Stimulated activated naive B cell treated with anti-CD40 and anti-IgM and Interleukin-4, amounts not matched to agents 10 μg/mL and 1 μg/mL and 100 μg/mL, for 72 hours (primary cell): ENCODE results near the gene TNXB.
"Not testable (repeated sequence)": the region's sequence is repeated elsewhere in the genome, so short reads cannot be mapped to it uniquely, and the experiment has no call there.

ENCODE experiments used
- ATAC-seq, 2 donors: fragments of 150-1000 bp; cut with Tn5 transposase; replicated peaks; 2 replicates each; pipeline ENCODE4 v1.10.0; 2021; ENCODE audit warnings: moderate library complexity in 1 of 2
- DNase-seq: peaks from one replicate; pipeline ENCODE4 v3.0.0; 2021
- H3K27ac Mint-ChIP-seq: one replicate; pipeline ENCODE4 v1.8.0; 2022; ENCODE audit warnings: mild to moderate bottlenecking, mixed read lengths
- H3K27me3 Mint-ChIP-seq, 2 donors: one replicate each; pipeline ENCODE4 v1.8.0; 2022; ENCODE audit warnings: mixed read lengths in 2 of 2
- H3K36me3 Mint-ChIP-seq, 2 donors: one replicate each; pipeline ENCODE4 v1.8.0; 2022; ENCODE audit warnings: mixed read lengths in 2 of 2, mild to moderate bottlenecking in 1 of 2
- H3K4me1 Mint-ChIP-seq, 2 donors: one replicate each; pipeline ENCODE4 v1.8.0; 2022; ENCODE audit warnings: mixed read lengths in 2 of 2, mild to moderate bottlenecking in 1 of 2
- H3K4me3 Mint-ChIP-seq, 2 donors: one replicate each; pipeline ENCODE4 v1.8.0; 2022; ENCODE audit warnings: mild to moderate bottlenecking in 2 of 2, mixed read lengths in 2 of 2, moderate library complexity in 1 of 2
- H3K9me3 Mint-ChIP-seq, 2 donors: one replicate each; pipeline ENCODE4 v1.8.0; 2022; ENCODE audit warnings: mixed read lengths in 2 of 2, mild to moderate bottlenecking in 1 of 2

Gene TNXB

GRCh38 chr6:32079566-32080290 is 29.4 kb downstream of the TNXB start:
- Mint-ChIP-seq H3K36me3 (no peaks in the 10 kb centered on the region), H3K4me3 (no peak overlapping the region), H3K27me3 (peaks cover 54% of the 10 kb centered on the region in 2 donors), H3K4me1 (peaks cover 1 to 3% of the 10 kb centered on the region in 2 donors), H3K27ac (no peak overlapping the region), H3K9me3 (no peaks in the 10 kb centered on the region)
- ATAC-seq = no peak
- DNase-seq = no peak

GRCh38 chr6:32076321-32076809 is 32.8 kb downstream of the TNXB start:
- H3K4me3 Mint-ChIP-seq = no peak overlapping the region
- no peak for ATAC-seq
- H3K36me3 Mint-ChIP-seq = no peaks in the 10 kb centered on the region
- H3K27ac Mint-ChIP-seq = no peak overlapping the region
- no peaks in the 10 kb centered on the region for H3K9me3 Mint-ChIP-seq
- no peak for DNase-seq
- no peaks in the 10 kb centered on the region for H3K4me1 Mint-ChIP-seq
- H3K27me3 Mint-ChIP-seq = peaks cover 27 to 35% of the 10 kb centered on the region in 2 donors

- no peak for DNase-seq
- Mint-ChIP-seq H3K27me3 (peaks cover 27 to 33% of the 10 kb centered on the region in 2 donors), H3K27ac (no peak overlapping the region), H3K9me3 (no peaks in the 10 kb centered on the region), H3K4me1 (no peaks in the 10 kb centered on the region), H3K4me3 (no peak overlapping the region), H3K36me3 (no peaks in the 10 kb centered on the region)
- ATAC-seq = no peak
These were observed 33.4 kb downstream of the TNXB start for GRCh38 chr6:32075781-32076180.

- no peak overlapping the region for H3K4me3 Mint-ChIP-seq
These were observed 34.1 kb downstream of the TNXB start for GRCh38 chr6:32074996-32075532.

GRCh38 chr6:32073613-32074012 is 35.5 kb downstream of the TNXB start:
- no peaks in the 10 kb centered on the region for H3K4me1 Mint-ChIP-seq
- H3K27ac Mint-ChIP-seq = no peak overlapping the region
- H3K4me3 Mint-ChIP-seq = no peak overlapping the region
- ATAC-seq = no peak
- no peaks in the 10 kb centered on the region for H3K9me3 Mint-ChIP-seq
- no peak for DNase-seq
- H3K27me3 Mint-ChIP-seq = peaks cover 28 to 46% of the 10 kb centered on the region in 2 donors
- no peaks in the 10 kb centered on the region for H3K36me3 Mint-ChIP-seq

More at GRCh38 chr6:32074996-32075532, 34.1 kb downstream of the TNXB start:
- Mint-ChIP-seq H3K27me3 (peaks cover 26 to 35% of the 10 kb centered on the region in 2 donors), H3K27ac (no peak overlapping the region), H3K36me3 (no peaks in the 10 kb centered on the region), H3K4me1 (no peaks in the 10 kb centered on the region), H3K9me3 (no peaks in the 10 kb centered on the region)
- ATAC-seq (no peak), DNase-seq (no peak)

GRCh38 chr6:32073101-32073500 is 36.0 kb downstream of the TNXB start:
- no peaks in the 10 kb centered on the region for H3K4me1 Mint-ChIP-seq
- H3K9me3 Mint-ChIP-seq = no peaks in the 10 kb centered on the region
- H3K36me3 Mint-ChIP-seq = no peaks in the 10 kb centered on the region
- peaks cover 28 to 46% of the 10 kb centered on the region in 2 donors for H3K27me3 Mint-ChIP-seq
- no peak overlapping the region for H3K27ac Mint-ChIP-seq
- no peak overlapping the region for H3K4me3 Mint-ChIP-seq
- no peak for ATAC-seq
- DNase-seq = no peak

- Mint-ChIP-seq H3K36me3 (no peaks in the 10 kb centered on the region), H3K9me3 (no peaks in the 10 kb centered on the region), H3K4me3 (no peak overlapping the region), H3K27me3 (peaks cover 28 to 46% of the 10 kb centered on the region in 2 donors), H3K4me1 (no peaks in the 10 kb centered on the region), H3K27ac (no peak overlapping the region)
- DNase-seq (no peak), ATAC-seq (no peak)
These were observed 38.2 kb downstream of the TNXB start for GRCh38 chr6:32070814-32071543.

GRCh38 chr6:32069878-32070515 is 39.1 kb downstream of the TNXB start:
- Mint-ChIP-seq H3K9me3 (no peaks in the 10 kb centered on the region), H3K4me3 (no peak overlapping the region), H3K36me3 (no peaks in the 10 kb centered on the region), H3K27ac (no peak overlapping the region), H3K4me1 (no peaks in the 10 kb centered on the region), H3K27me3 (peaks cover 21 to 39% of the 10 kb centered on the region in 2 donors)
- DNase-seq = no peak
- no peak for ATAC-seq

- DNase-seq (no peak), ATAC-seq (no peak)
- H3K4me3 Mint-ChIP-seq = no peak overlapping the region
- H3K27ac Mint-ChIP-seq = no peak overlapping the region
- H3K27me3 Mint-ChIP-seq = peaks cover 19 to 35% of the 10 kb centered on the region in 2 donors
- H3K36me3 Mint-ChIP-seq = no peaks in the 10 kb centered on the region
- H3K9me3 Mint-ChIP-seq = no peaks in the 10 kb centered on the region
- no peaks in the 10 kb centered on the region for H3K4me1 Mint-ChIP-seq
These were observed 39.7 kb downstream of the TNXB start for GRCh38 chr6:32069460-32069859.

GRCh38 chr6:32068867-32069266 is 40.3 kb downstream of the TNXB start:
- Mint-ChIP-seq H3K4me3 (no peak overlapping the region), H3K36me3 (no peaks in the 10 kb centered on the region)
- no peak for DNase-seq

GRCh38 chr6:32068315-32068714 is 40.8 kb downstream of the TNXB start:
- peaks cover 23 to 27% of the 10 kb centered on the region in 2 donors for H3K27me3 Mint-ChIP-seq
- not testable (repeated sequence) for H3K36me3 Mint-ChIP-seq, H3K9me3 Mint-ChIP-seq, H3K27ac Mint-ChIP-seq, H3K4me1 Mint-ChIP-seq, DNase-seq, H3K4me3 Mint-ChIP-seq, ATAC-seq

More at GRCh38 chr6:32068867-32069266, 40.3 kb downstream of the TNXB start:
- no peaks in the 10 kb centered on the region for H3K4me1 Mint-ChIP-seq
- H3K9me3 Mint-ChIP-seq = no peaks in the 10 kb centered on the region
- no peak overlapping the region for H3K27ac Mint-ChIP-seq
- peaks cover 21 to 29% of the 10 kb centered on the region in 2 donors for H3K27me3 Mint-ChIP-seq
- no peak for ATAC-seq

- not testable (repeated sequence) for H3K4me3 Mint-ChIP-seq, H3K4me1 Mint-ChIP-seq, ATAC-seq, H3K27ac Mint-ChIP-seq, DNase-seq, H3K9me3 Mint-ChIP-seq, H3K36me3 Mint-ChIP-seq
- H3K27me3 Mint-ChIP-seq = peaks cover 19 to 22% of the 10 kb centered on the region in 2 donors
These were observed 41.6 kb downstream of the TNXB start for GRCh38 chr6:32067521-32067920.

- peaks cover 7 to 10% of the 10 kb centered on the region in 2 donors for H3K27me3 Mint-ChIP-seq
- H3K27ac Mint-ChIP-seq = no peak overlapping the region
- no peaks in the 10 kb centered on the region for H3K9me3 Mint-ChIP-seq
- no peak overlapping the region for H3K4me3 Mint-ChIP-seq
- H3K4me1 Mint-ChIP-seq = no peaks in the 10 kb centered on the region
- ATAC-seq (no peak), DNase-seq (no peak)
- H3K36me3 Mint-ChIP-seq = no peaks in the 10 kb centered on the region
These were observed 44.4 kb downstream of the TNXB start for GRCh38 chr6:32064706-32065105.

GRCh38 chr6:32060966-32061655 is 48.0 kb downstream of the TNXB start:
- Mint-ChIP-seq H3K4me1 (no peaks in the 10 kb centered on the region), H3K27me3 (peaks cover 11 to 16% of the 10 kb centered on the region in 2 donors), H3K36me3 (no peaks in the 10 kb centered on the region), H3K4me3 (no peak overlapping the region), H3K27ac (no peak overlapping the region), H3K9me3 (no peaks in the 10 kb centered on the region)
- DNase-seq (no peak), ATAC-seq (no peak)
